ENCODE measurements around the gene HGS.
A peak's percentile ranks its signal among the peaks of the same experiment; 100 is the strongest.
"Not testable (repeated sequence)": the region's sequence is repeated elsewhere in the genome, so short reads cannot be mapped to it uniquely, and the experiment has no call there.

The HGS gene

GRCh38 chr17:81720267-81721071 is 36.7 kb downstream of the HGS start:
- DNase-seq (ENCODE audit: low spot score), result no peak

DNA sequence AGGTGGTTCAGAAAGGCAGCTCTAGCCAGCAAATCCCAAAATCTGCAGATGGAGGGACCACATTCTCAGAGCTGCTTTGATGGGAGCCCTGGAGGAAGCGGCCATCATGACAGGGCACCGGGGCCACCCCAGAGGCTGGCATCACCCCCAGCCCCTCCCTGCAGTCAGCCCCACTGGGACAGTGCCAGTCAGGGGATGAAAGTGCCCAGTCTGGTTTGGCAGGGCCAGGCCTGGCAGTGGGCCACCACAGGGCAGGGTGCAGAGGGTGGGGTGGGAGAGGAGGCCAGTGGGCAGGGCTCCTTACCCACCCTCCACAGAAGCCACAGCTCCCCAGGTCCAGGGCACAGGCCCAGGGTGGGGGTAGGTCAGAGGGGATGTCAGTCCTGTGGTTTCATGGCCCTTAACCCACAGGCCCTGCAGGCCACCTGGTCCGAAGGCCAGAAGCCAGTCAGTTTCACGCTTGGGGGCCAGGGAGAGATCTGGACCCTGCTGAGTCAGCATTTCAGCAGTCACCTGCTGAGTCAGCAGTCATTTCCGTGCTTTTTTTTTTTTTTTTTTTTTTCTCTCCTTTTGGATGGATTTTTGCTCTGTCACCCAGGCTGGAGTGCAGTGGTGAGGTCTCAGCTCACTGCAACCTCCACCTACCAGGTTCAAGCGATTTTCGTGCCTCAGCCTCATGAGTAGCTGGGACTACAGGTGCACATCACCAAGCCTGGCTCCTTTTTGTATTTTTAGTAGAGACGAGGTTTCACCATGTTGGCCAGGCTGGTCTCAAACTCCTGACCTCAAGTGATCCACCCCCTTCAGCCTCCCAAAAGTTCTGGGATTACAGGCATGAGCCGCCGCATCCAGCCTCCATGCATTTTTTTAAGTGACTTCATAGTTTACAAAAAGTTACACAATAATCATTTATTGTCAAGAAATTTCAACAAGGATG is 38.6 kb downstream of the HGS start:
- no peak for DNase-seq (ENCODE audit: low spot score)

DNA sequence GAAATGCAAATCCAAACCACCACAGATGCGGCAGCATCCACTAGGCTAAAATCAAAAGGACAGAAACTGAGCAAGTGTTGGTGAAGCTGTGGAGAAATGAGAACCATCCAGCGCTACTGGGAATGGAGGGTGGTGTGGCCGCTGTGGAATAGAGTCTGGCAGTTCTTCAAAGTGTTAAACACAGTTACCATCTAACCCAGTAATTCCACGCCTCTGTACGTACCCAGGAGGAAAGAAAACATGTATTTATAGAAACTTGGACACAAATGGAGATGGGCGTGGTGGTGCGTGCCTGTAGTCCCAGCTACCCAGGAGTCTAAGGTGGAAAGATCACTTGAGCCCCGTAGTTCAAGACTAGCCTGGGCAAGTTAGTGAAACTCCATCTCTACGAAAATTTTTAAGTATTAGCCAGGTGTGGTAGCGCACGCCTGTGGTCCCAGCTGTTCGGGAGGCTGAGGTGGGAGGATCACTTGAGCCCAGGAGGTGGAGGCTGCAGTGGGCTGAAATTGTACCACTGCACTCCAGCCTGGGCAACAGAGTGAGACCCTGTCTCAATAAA is 39.9 kb downstream of the HGS start:
- no peak for DNase-seq (ENCODE audit: low spot score)

DNA sequence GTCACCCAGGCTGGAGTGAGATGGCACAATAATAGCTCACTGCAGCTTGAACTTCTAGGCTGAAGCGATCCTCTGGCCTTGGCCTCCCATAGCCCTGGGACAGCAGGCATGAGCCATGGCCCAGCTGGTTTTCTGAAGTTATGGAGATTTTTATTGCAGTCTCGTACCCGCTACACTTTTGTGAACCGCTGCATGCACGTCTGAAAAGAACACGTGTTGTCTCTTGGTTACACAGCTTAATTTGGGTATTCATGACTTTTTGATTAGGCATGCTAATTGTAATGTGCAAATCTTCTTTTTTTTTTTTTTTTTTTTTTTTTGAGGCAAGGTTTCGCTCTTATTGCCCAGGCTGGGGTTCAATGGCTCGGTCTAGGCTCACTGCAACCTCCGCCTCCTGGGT is 41.6 kb downstream of the HGS start:
- no peak for DNase-seq (ENCODE audit: low spot score)

- no peak for DNase-seq (ENCODE audit: low spot score)
Observed at GRCh38 chr17:81726004-81726403, 42.2 kb downstream of the HGS start.

GRCh38 chr17:81727324-81728031 is 43.7 kb downstream of the HGS start:
- no peak for DNase-seq (ENCODE audit: low spot score)

- peak; percentile 57 for DNase-seq (ENCODE audit: low spot score)
Observed at GRCh38 chr17:81733507-81734404, 49.9 kb downstream of the HGS start.

- no peak for DNase-seq (ENCODE audit: low spot score)
Observed at GRCh38 chr17:81734405-81735263, 50.8 kb downstream of the HGS start.

- no peak for DNase-seq (ENCODE audit: low spot score)
Observed at GRCh38 chr17:81735264-81736102, 51.7 kb downstream of the HGS start.

DNA sequence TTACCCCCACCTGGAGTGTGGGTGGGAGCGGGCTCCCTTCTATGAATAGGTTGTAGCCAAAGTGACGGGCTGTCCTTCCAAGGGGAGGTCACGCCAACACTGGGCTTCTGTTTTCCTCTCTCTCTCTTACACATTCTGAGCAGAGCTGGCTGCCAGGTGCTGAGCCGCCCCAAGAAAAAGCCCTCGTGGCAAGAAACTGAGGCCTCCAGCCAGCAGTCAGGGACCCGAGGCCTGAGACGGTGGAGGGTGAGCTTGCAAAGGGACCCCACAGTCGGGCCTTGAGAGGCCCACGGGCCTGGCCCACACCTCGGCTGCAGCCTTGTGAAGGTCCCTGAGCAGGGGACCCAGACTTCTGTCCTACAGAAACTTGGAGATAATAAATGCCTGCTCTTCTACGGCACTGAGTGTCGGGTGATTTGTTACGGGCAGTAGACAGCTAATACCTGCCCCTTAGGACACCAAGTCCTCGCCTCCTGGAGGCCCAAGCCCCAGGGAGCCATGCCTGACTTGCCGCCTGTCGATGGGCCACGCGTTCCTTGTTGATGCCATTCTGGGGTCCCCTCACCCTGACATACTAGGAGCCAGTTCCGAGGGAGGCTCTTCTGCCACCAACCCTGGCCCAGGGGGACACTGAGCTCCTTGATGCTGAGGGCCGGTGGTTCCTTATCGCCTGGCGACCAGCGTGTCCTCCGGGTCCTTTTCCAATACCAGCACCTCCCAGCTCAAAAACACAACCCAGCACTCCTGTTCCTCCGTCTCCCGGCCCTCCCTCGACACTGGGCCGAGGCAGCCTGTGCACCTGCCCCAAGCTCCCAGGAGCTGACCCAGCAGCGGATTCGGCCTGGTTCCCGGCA is 54.4 kb downstream of the HGS start:
- no peak for DNase-seq (ENCODE audit: low spot score)

DNA sequence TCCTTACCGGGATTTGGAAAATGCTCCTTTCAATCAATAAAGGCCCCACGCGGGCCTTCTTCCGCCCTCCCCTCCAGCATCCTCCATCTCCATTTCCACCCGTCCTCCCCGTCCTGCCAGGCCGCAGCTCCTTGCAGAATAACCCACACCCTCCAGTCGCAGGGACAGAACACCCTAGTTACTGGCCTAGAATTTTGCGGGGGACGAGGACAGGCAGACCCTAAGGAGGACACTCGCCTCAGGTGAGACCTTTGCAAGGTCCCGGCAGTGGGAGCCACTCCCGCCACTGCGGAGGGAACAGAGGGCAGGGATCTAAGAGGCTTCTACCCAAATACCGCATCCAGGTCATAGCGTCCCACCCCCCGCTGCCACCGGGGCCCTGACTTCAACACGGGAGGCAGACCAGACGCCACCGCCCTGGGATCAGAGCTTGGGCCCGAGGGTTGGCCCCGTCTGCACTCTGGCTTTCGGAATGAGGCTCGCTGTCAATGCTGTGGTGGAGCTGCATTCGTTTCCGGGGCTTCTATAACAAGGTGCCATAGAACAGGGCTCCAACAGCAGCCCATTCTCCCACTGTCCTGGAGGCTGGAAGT is 55.1 kb downstream of the HGS start:
- DNase-seq (ENCODE audit: low spot score), result no peak

GRCh38 chr17:81739593-81739992 is 55.8 kb downstream of the HGS start:
- not testable (repeated sequence) for DNase-seq (ENCODE audit: low spot score)

DNA sequence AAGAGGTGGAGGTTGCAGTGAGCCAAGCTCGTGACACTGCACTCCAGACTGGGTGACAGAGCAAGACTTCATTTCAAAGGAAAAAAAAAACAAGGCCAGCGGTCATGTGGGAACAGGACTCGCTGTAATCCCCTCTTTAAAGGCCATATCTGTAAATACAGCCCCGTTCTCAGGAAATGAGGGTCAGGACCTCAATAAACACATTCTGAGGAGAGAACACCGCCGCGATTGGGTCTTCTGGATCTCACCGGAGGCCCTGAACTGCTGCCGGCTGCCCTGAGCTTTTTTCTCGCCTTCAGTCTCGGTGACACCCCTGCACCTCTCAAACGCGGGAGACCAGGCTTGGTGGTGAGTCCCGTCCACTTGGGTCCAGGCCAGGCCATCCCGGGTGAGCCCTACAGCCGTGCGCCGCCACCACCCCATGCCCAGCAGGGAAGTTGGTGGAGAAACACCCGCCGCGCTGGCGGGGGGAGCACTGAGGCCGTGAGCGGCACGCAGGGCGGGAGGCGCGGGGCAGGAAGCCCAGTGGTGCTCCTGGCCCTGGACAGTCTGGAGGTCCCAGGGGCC is 56.7 kb downstream of the HGS start:
- DNase-seq (ENCODE audit: low spot score), result no peak

GRCh38 chr17:81741049-81741593 is 57.3 kb downstream of the HGS start:
- DNase-seq (ENCODE audit: low spot score), result no peak

DNA sequence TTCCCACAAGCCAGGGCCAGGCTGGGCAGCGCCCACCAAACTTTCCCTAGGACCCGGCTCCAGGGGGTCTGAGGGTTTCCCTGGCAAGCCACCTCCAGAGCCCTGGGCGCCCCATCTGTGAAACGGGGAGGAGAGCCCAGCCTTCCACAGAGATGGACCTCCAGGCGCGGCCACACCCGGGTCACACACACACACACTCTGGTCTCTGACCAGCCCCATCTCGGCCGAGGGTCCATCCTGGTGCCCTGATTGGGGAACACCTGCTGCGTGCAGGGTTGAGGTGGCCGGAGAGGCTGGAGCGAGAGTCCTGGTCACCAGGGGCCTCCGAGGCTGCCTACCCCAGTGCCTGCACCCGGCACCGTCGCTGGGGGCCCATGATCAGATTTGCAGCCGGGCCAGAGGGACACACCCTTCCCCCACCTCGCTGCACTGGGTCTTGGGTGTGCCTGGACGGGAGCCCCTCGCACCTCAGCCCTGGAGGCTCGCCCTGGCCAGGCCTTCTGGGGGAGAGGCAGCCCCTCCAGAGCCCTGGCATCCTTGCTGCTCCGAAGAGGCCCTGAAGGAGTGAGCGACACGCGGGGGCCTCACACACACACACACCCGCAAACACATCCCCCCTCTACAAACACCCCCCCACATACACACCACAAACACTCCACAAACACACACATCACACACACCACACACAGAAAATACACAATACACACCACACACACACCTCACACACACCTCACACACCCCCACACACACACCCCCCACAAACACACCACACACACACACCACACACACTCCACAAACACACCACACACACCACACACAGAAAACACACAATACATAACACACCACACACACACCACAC is 58.0 kb downstream of the HGS start:
- no peak for DNase-seq (ENCODE audit: low spot score)

All from CD4-positive, alpha-beta T cell treated with Interleukin-15 for 4 hours (primary cell).